ENCODE measurements around the gene AUP1. TPM values are rescaled to one million over a fixed set of nuclear protein-coding genes. Genes with fewer than 3 reads are reported as not detected.

AUP1 gene
- total RNA-seq: 100 to 1,000 TPM; 101 to 124 TPM

DNA sequence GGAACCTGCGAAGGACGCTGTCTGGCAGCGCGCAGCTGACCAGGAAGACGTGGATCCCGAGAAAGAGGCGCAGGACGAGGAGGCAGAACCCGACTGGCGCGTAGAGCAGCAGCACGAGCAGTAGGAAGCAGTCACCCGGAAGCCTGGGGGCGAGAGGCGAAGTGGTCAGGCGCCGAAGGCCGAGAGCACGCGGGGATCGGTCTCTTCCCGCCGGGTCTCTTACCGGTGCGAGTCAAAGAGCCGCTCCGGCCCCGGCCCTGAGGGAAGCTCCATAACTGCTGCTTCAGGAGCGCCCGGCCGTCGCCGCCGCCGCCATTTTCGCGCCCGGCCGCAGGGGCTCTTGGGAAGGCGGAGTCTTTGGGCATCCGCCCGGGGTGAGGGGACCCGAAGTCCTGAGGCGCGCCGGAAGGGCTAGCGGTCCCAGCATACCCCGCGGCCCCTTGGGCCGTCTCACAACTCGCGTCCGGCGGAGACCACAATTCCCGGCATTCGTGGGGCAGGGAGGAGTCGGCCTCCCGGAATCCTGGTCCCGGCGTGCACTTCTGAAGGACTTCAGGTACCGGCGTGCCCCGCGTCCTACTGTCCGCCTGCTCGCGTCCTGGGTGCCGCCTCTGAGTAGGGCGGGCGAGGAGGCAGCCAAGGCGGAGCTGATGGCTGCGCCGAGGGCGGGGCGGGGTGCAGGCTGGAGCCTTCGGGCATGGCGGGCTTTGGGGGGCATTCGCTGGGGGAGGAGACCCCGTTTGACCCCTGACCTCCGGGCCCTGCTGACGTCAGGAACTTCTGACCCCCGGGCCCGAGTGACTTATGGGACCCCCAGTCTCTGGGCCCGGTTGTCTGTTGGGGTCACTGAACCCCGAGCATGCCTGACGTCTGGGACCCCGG, at the start of gene AUP1, which contains the start of gene HTRA2:
AUP1 (minus strand) TSS at position 350 of the 882 bp plus-strand sequence; CDS start at position 273, 77 bp downstream.
HTRA2 (plus strand) TSS at position 577 of the 882 bp plus-strand sequence; CDS start at position 651, 74 bp downstream.
- TF ChIP-seq POLR2A (IDR thresholded peaks at IDR 0.05) (peak; percentile 47), CTCF (IDR thresholded peaks at IDR 0.05) (peak in 2 of 4 experiments; percentile 30 to 31), POLR2AphosphoS5 (IDR thresholded peaks at IDR 0.05) (peak; percentile 98)
- intact Hi-C loops (cut with DNase I): loop anchor here (1.0 to 10.0 kb wide), 2 partner anchors 46 to 55 kb away; partner anchors contain the start of gene TTC31
- Histone ChIP-seq H3K4me3 (peak within 1 kb of the TSS; percentile 63 to 89), H3K4me1 (replicated peaks) (peaks cover 7% of the 10 kb centered on the region), H3K27me3 (replicated peaks; ENCODE audit: insufficient read depth) (no peaks in the 10 kb centered on the region), H3K27ac (peak within 1 kb of the TSS; percentile 67 to 82), H3K36me3 (peaks cover 0 to 4% of the 10 kb centered on the region in 2 donors), H3K9me3 (no peaks in the 10 kb centered on the region)
- DNase-seq (ENCODE audit: low spot score): peak; percentile 99
- under 1% methylated on average over 86 of the region's 87 CpGs for WGBS

GRCh38 chr2:74578408-74578807, 48.9 kb upstream of the AUP1 start:
- 82% methylated on average over 3 of the region's 3 CpGs for WGBS
- Histone ChIP-seq H3K4me3 (no peak overlapping the region), H3K4me1 (replicated peaks) (no peaks in the 10 kb centered on the region), H3K9me3 (no peaks in the 10 kb centered on the region), H3K36me3 (no peaks in the 10 kb centered on the region), H3K27ac (no peak overlapping the region), H3K27me3 (replicated peaks; ENCODE audit: insufficient read depth) (no peaks in the 10 kb centered on the region)
- no peak for TF ChIP-seq POLR2AphosphoS5 (IDR thresholded peaks at IDR 0.05)
- no peak for DNase-seq (ENCODE audit: low spot score)
- intact Hi-C loops (cut with DNase I): no loop called here

DNA sequence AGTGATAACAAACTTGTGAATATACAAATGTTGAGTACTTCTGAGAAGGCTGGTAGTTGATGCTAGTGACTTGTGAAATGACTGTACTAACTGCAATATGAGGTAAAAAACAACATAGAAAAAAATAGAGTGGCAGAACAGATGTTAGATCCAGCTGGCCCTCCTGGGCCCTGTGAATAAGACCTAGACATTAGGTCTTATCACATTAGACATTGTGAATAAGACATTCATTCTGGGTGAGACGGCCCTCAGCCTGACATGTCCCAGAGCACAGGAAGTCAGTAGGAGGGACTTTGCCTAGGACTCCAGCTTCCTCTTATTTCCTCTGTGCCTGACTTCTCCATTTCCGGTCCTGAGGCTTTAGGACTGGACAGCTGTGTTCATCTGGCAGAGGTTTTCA, 47.9 kb upstream of the AUP1 start:
- Histone ChIP-seq H3K36me3 (no peaks in the 10 kb centered on the region), H3K27ac (no peak overlapping the region), H3K9me3 (no peaks in the 10 kb centered on the region), H3K27me3 (replicated peaks; ENCODE audit: insufficient read depth) (no peaks in the 10 kb centered on the region), H3K4me1 (replicated peaks) (no peaks in the 10 kb centered on the region), H3K4me3 (no peak overlapping the region)
- no peak for DNase-seq (ENCODE audit: low spot score)
- TF ChIP-seq POLR2A (IDR thresholded peaks at IDR 0.05): no peak
- no peak for TF ChIP-seq POLR2AphosphoS5 (IDR thresholded peaks at IDR 0.05)
- no peak for TF ChIP-seq CTCF (IDR thresholded peaks at IDR 0.05)
- intact Hi-C loops (cut with DNase I): no loop called here
- 55% methylated on average over 2 of the region's 2 CpGs for WGBS

GRCh38 chr2:74576863-74577229, 47.3 kb upstream of the AUP1 start:
- Histone ChIP-seq H3K36me3 (no peaks in the 10 kb centered on the region), H3K4me3 (no peak overlapping the region), H3K9me3 (no peaks in the 10 kb centered on the region), H3K27ac (peak overlapping the region in 1 of 2 donors; percentile 40), H3K4me1 (replicated peaks) (no peaks in the 10 kb centered on the region), H3K27me3 (replicated peaks; ENCODE audit: insufficient read depth) (no peaks in the 10 kb centered on the region)
- TF ChIP-seq CTCF (IDR thresholded peaks at IDR 0.05): peak in 1 of 4 experiments; percentile 9
- TF ChIP-seq POLR2A (IDR thresholded peaks at IDR 0.05): no peak
- peak; percentile 79 for TF ChIP-seq POLR2AphosphoS5 (IDR thresholded peaks at IDR 0.05)
- DNase-seq (ENCODE audit: low spot score): peak; percentile 57
- intact Hi-C loops (cut with DNase I): no loop called here
- WGBS: 7% methylated on average over 1 of the region's 1 CpG

DNA sequence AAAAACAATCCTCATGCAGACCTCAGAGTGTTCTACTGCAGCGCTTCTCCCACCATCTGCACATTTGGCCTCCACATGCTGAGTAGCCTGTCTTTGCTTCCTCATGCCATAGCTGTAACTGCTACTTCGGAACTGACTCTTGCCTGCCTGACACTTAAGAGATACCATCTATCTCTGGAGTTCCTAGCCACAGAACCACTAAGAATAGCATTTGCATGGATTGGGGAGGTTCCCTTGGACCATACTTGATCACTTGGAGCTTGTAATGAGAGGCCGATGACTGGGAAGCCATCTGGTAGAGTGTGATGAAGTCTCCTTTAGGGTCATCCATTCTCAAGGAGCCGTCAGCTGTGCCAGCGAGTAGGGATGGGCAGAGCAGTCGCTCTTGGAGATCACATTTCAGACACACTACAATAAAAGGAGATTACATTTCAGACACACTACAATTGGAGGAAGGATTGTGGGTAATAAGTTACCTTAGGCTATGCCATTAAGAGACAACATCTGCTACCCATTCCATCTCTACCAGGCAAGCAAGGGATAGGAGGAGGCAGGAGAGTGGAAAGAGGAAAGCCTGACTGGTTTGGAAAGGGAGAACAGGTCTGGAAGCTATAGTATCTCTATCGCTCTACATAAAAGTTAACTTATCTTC, 46.8 kb upstream of the AUP1 start:
- 55% methylated on average over 7 of the region's 7 CpGs for WGBS
- Histone ChIP-seq H3K27me3 (replicated peaks; ENCODE audit: insufficient read depth) (no peaks in the 10 kb centered on the region), H3K4me1 (replicated peaks) (no peaks in the 10 kb centered on the region), H3K36me3 (no peaks in the 10 kb centered on the region), H3K27ac (no peak overlapping the region), H3K9me3 (no peaks in the 10 kb centered on the region), H3K4me3 (no peak overlapping the region)
- TF ChIP-seq POLR2A (IDR thresholded peaks at IDR 0.05) (no peak), CTCF (IDR thresholded peaks at IDR 0.05) (no peak), POLR2AphosphoS5 (IDR thresholded peaks at IDR 0.05) (no peak)
- no peak for DNase-seq (ENCODE audit: low spot score)
- intact Hi-C loops (cut with DNase I): no loop called here
